Measurements from ENCODE around the gene OR13C3.

- no peak for TF ChIP-seq ZBTB43 (CRISPR knock-in tag; IDR thresholded peaks at IDR 0.05)
- TF ChIP-seq ZNF431 (CRISPR knock-in tag; IDR thresholded peaks at IDR 0.05), result no peak
- no peak for TF ChIP-seq SRF (CRISPR knock-in tag; IDR thresholded peaks at IDR 0.05)
- TF ChIP-seq FOXK2 (conservative IDR thresholded peaks at IDR 0.05 in 1 of 2, IDR thresholded peaks at IDR 0.05 in 1 of 2; ENCODE audit: low read depth in 2 of 2), result no peak
- TF ChIP-seq POLR2AphosphoS5 (IDR thresholded peaks at IDR 0.05; ENCODE audit: control insufficient read depth, insufficient read depth, low read depth, low read length), result no peak
- TF ChIP-seq MXI1 (IDR thresholded peaks at IDR 0.05; ENCODE audit: low read depth, low read length), result no peak
- no peak for TF ChIP-seq CTCF (IDR thresholded peaks at IDR 0.05 in 2 of 3, conservative IDR thresholded peaks at IDR 0.05 in 1 of 3; ENCODE audit: insufficient read depth in 2 of 3, low read depth in 1 of 3, low read length in 3 of 3)
- TF ChIP-seq HDAC8 (tag; IDR thresholded peaks at IDR 0.05), result no peak
- no peak for TF ChIP-seq SMC3 (conservative IDR thresholded peaks at IDR 0.05; ENCODE audit: insufficient read depth, low read depth, low read length)
Measured at GRCh38 chr9:104564358-104564757, 27.7 kb upstream of the OR13C3 start.
